ENCODE data around the gene P2RX1. TPM values are rescaled to one million over a fixed set of nuclear protein-coding genes. Genes with fewer than 3 reads are reported as not detected.

P2RX1 gene
- total RNA-seq, 1 experiment from 2014 or later, result not detected

- H3T11ph ChIP-seq (ENCODE audit: low read length), result no peak overlapping the region
- no peak overlapping the region for H3K18ac ChIP-seq (ENCODE audit: insufficient read length, low read depth, low read length)
- no peak overlapping the region for H3K56ac ChIP-seq (ENCODE audit: insufficient read length, low read depth, low read length)
- no peaks in the 10 kb centered on the region; the same call in 1 of the 2 replicates for H3K27me3 ChIP-seq (ENCODE audit: insufficient read depth, low read length)
- H2BK15ac ChIP-seq (ENCODE audit: low read depth, low read length), result no peak overlapping the region
- H3K23me2 ChIP-seq (ENCODE audit: insufficient read length, low read depth, low read length, poor library complexity, severe bottlenecking), result peaks cover 3% of the 10 kb centered on the region
- no peak overlapping the region for H3K23ac ChIP-seq (ENCODE audit: insufficient read length, low read depth, low read length)
- H3K4me1 Mint-ChIP-seq, result peaks cover 37 to 44% of the 10 kb centered on the region in 2 experiments
- no CpG with 5 or more reads among the region's 5 CpGs for WGBS (ENCODE audit: extremely low coverage, insufficient read length, low lambda C conversion rate)
- no peak overlapping the region for H2AK5ac ChIP-seq (ENCODE audit: insufficient read length, low read length)
- no peak overlapping the region for H3K27ac Mint-ChIP-seq
- H2BK20ac ChIP-seq (ENCODE audit: low read depth, low read length, poor library complexity, severe bottlenecking), result no peak overlapping the region
- no peaks in the 10 kb centered on the region for H3K79me2 ChIP-seq (ENCODE audit: insufficient read depth, low read length)
- no peaks in the 10 kb centered on the region for H3K9me3 Mint-ChIP-seq
- no peak overlapping the region for H4K5ac ChIP-seq (ENCODE audit: insufficient read length, low read depth, low read length)
- TF ChIP-seq, protein P1, sequence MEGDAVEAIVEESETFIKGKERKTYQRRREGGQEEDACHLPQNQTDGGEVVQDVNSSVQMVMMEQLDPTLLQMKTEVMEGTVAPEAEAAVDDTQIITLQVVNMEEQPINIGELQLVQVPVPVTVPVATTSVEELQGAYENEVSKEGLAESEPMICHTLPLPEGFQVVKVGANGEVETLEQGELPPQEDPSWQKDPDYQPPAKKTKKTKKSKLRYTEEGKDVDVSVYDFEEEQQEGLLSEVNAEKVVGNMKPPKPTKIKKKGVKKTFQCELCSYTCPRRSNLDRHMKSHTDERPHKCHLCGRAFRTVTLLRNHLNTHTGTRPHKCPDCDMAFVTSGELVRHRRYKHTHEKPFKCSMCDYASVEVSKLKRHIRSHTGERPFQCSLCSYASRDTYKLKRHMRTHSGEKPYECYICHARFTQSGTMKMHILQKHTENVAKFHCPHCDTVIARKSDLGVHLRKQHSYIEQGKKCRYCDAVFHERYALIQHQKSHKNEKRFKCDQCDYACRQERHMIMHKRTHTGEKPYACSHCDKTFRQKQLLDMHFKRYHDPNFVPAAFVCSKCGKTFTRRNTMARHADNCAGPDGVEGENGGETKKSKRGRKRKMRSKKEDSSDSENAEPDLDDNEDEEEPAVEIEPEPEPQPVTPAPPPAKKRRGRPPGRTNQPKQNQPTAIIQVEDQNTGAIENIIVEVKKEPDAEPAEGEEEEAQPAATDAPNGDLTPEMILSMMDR (conservative IDR thresholded peaks at IDR 0.05), result no peak
- H3K27me3 Mint-ChIP-seq (ENCODE audit: low read depth), result peaks cover 32% of the 10 kb centered on the region
- H2BK12ac ChIP-seq (ENCODE audit: insufficient read length, low read depth, low read length), result no peak overlapping the region
- peaks cover 3% of the 10 kb centered on the region; the same call in 1 of the 2 replicates for H3K4me1 ChIP-seq (ENCODE audit: insufficient read depth, low read length)
- no peak overlapping the region for H2AFZ ChIP-seq (ENCODE audit: low read length)
- no peak overlapping the region for H2BK5ac ChIP-seq (ENCODE audit: insufficient read length, low read length)
- no peak overlapping the region for H3K4me3 Mint-ChIP-seq
- no peaks in the 10 kb centered on the region for H3K79me1 ChIP-seq (ENCODE audit: insufficient read depth, low read depth, low read length, poor library complexity, severe bottlenecking)
- no peak overlapping the region for H4K91ac ChIP-seq (ENCODE audit: insufficient read length, low read depth, low read length)
- no peak for DNase-seq
- H3K4ac ChIP-seq (ENCODE audit: low read depth, low read length), result no peak overlapping the region
- H4K20me1 ChIP-seq (ENCODE audit: control insufficient read depth, insufficient read depth, insufficient read length), result no peaks in the 10 kb centered on the region
- H4K8ac ChIP-seq (replicated peaks; ENCODE audit: insufficient read length, low read depth, low read length), result no peak overlapping the region
- no peaks in the 10 kb centered on the region for H3K9me3 ChIP-seq (ENCODE audit: control insufficient read depth, low read depth, low read length)
- no peak overlapping the region for H3K4me2 ChIP-seq (ENCODE audit: insufficient read depth, insufficient read length, low read length)
- H2BK120ac ChIP-seq (ENCODE audit: low read depth, low read length, poor library complexity, severe bottlenecking), result no peak overlapping the region
- no peak overlapping the region for H3K27ac ChIP-seq (ENCODE audit: insufficient read length, low read depth, low read length)
- no peaks in the 10 kb centered on the region for H3K36me3 Mint-ChIP-seq (ENCODE audit: insufficient read depth in 1 of 3, low read depth in 3 of 3)
- H3K14ac ChIP-seq (ENCODE audit: insufficient read depth, low read length), result no peak overlapping the region; the same call in 1 of the 2 replicates
- no peak overlapping the region for H3K9ac ChIP-seq (ENCODE audit: extremely low read depth, insufficient read length, low read length)
Measured at GRCh38 chr17:3961564-3962047, 45.3 kb upstream of the P2RX1 start.
